HepG2 (cell line): ENCODE data around the gene DCDC2. TPM values are rescaled to one million over a fixed set of nuclear protein-coding genes. Genes with fewer than 3 reads are reported as not detected.

ENCODE experiments used
- FOSL1 ChIP-seq: sonication (generic); formaldehyde crosslinking; IDR thresholded peaks from 2 replicates; pipeline ENCODE4 v1.9.0; 2021; ENCODE audit warnings: missing genetic modification reagents, borderline replicate concordance
- PPARG ChIP-seq: conservative IDR thresholded peaks from 2 replicates; pipeline ENCODE4 v1.6.1; 2016; ENCODE audit warnings: missing biosample characterization, missing genetic modification reagents
- RFXANK ChIP-seq: IDR thresholded peaks from 2 replicates; pipeline ENCODE4 v1.6.1; 2016
- ZBTB7B ChIP-seq: sonication (generic); formaldehyde crosslinking; IDR thresholded peaks from 2 replicates; pipeline ENCODE4 v1.4.0; 2020; ENCODE audit warnings: missing genetic modification reagents
- ZFAT ChIP-seq: sonication (generic); formaldehyde crosslinking; conservative IDR thresholded peaks from 2 replicates; pipeline ENCODE4 v1.8.1; 2023; ENCODE audit warnings: missing genetic modification reagents, inconsistent platforms
- ZFP90 ChIP-seq: sonication (generic); formaldehyde crosslinking; IDR thresholded peaks from 2 replicates; pipeline ENCODE4 v1.8.0; 2022; ENCODE audit warnings: missing genetic modification reagents, mild to moderate bottlenecking, inconsistent platforms, borderline replicate concordance
- ZNF329 ChIP-seq: sonication (generic); formaldehyde crosslinking; IDR thresholded peaks from 2 replicates; pipeline ENCODE4 v1.9.0; 2021; ENCODE audit warnings: low read depth, mild to moderate bottlenecking, missing genetic modification reagents
- ZNF678 ChIP-seq: sonication (generic); formaldehyde crosslinking; IDR thresholded peaks from 2 replicates; pipeline ENCODE4 v1.4.0; 2020; ENCODE audit warnings: mild to moderate bottlenecking, missing genetic modification reagents
- ZNF773 ChIP-seq: sonication (generic); formaldehyde crosslinking; IDR thresholded peaks from 2 replicates; pipeline ENCODE4 v1.4.0; 2020; ENCODE audit warnings: missing genetic modification reagents, borderline replicate concordance
- polyA plus RNA-seq, 8 experiments: library from polyadenylated mRNA; depleted of rRNA in 3 of 8; stranded (reverse) in 7 of 8; unstranded in 1 of 8; fragments of >200 nt; fragmentation: Illumina TruSeq in 4 of 8; extraction: Trizol in 4 of 8; gene quantifications; 2 replicates each; pipeline versions ENCODE4 v1.2.1 to v1.2.3, GENCODE V29; 2011 to 2016; ENCODE audit warnings: low read depth in 4 of 8, missing spikeins in 1 of 8, mixed read lengths in 1 of 8; ENCODE audit not compliant: insufficient read depth in 1 of 8
- total RNA-seq, 5 experiments: library from RNA; depleted of rRNA; stranded (reverse); fragments of >200 nt; fragmentation: Illumina TruSeq; extraction: Trizol; gene quantifications; 2 replicates each; pipeline ENCODE4 v1.2.3, GENCODE V29; 2016; ENCODE audit warnings: low read depth in 1 of 5
- TF ChIP-seq, protein P1 (sequence below): sonication (generic); formaldehyde crosslinking; IDR thresholded peaks from 2 replicates; pipeline ENCODE4 v1.5.1; 2020; ENCODE audit warnings: mild to moderate bottlenecking, missing genetic modification reagents
- TF ChIP-seq, protein P2 (sequence below): sonication (generic); formaldehyde crosslinking; IDR thresholded peaks from 2 replicates; pipeline ENCODE4 v1.5.0; 2020; ENCODE audit warnings: mild to moderate bottlenecking, missing genetic modification reagents, borderline replicate concordance
- TF ChIP-seq, protein P3 (sequence below): sonication (generic); formaldehyde crosslinking; IDR thresholded peaks from 2 replicates; pipeline ENCODE4 v1.8.0; 2022; ENCODE audit warnings: mild to moderate bottlenecking, missing genetic modification reagents, moderate library complexity

DCDC2 gene
- total and polyA plus RNA-seq, 2 of the 13 experiments (the other 11 are each of a cell fraction or from before 2014, with no cell fraction given) = 9.0 to 36.2 TPM

DNA sequence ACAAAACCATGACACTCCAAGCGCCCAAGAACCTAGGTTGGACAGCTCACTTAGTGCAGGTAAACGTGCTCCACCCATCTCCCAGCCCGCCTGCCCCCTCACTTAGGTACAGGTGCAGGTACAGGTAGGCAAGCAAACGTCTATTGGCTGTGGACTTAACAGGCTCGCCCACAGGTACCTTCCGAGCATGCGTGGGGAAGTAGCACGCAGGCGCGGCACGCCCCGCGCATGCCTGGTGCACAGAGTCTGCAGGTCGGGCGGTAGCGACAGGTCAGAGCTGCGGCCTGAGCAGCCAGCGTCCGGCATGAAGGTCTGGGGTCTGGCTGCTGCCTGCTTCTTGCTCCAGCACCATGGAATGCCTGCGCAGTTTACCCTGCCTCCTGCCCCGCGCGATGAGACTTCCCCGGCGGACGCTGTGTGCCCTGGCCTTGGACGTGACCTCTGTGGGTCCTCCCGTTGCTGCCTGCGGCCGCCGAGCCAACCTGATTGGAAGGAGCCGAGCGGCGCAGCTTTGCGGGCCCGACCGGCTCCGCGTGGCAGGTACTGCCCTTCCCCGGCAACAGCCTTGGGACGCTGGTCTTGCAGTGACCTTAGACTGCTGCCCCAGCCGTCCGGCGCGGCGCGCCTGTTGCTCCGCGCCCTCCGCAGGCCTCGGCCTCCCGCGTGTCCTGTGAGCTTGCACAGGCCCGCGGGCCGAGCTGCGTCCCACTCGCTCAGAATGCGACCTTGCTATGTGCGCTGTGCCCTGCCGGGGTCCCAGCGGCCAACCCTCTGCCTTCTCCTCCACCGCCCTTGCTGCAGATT is 45.0 kb upstream of the DCDC2 start, which contains the start of gene MRS2 (continued):
- TF ChIP-seq, protein P1, sequence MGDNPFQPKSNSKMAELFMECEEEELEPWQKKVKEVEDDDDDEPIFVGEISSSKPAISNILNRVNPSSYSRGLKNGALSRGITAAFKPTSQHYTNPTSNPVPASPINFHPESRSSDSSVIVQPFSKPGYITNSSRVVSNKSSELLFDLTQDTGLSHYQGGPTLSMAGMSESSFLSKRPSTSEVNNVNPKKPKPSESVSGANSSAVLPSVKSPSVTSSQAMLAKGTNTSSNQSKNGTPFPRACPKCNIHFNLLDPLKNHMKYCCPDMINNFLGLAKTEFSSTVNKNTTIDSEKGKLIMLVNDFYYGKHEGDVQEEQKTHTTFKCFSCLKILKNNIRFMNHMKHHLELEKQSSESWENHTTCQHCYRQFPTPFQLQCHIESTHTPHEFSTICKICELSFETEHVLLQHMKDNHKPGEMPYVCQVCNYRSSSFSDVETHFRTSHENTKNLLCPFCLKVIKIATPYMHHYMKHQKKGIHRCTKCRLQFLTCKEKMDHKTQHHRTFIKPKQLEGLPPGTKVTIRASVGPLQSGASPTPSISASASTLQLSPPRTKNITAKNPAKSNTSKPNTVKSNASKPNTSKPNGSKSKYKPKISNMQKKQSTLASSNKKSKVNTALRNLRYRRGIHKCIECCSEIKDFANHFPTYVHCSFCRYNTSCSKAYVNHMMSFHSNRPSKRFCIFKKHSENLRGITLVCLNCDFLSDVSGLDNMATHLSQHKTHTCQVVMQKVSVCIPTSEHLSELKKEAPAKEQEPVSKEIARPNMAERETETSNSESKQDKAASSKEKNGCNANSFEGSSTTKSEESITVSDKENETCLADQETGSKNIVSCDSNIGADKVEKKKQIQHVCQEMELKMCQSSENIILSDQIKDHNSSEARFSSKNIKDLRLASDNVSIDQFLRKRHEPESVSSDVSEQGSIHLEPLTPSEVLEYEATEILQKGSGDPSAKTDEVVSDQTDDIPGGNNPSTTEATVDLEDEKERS (CRISPR knock-in tag) = peak; percentile 99
- TF ChIP-seq ZNF773 (CRISPR knock-in tag) (peak; percentile 93; the same call in 1 of the 2 replicates), ZFAT (no peak; the same call in 1 of the 2 replicates), PPARG (CRISPR knock-in tag) (0 out of 2 replicates have a peak, but pooled peaks have one; percentile 13), ZBTB7B (CRISPR knock-in tag) (peak; percentile 54; the same call in 1 of the 2 replicates), ZFP90 (CRISPR knock-in tag) (no peak; the same call in 1 of the 2 replicates), ZNF329 (CRISPR knock-in tag) (peak; percentile 84), RFXANK (no peak; the same call in 1 of the 2 replicates), FOSL1 (CRISPR knock-in tag) (no peak), ZNF678 (CRISPR knock-in tag) (peak; percentile 98)
- TF ChIP-seq, protein P2, sequence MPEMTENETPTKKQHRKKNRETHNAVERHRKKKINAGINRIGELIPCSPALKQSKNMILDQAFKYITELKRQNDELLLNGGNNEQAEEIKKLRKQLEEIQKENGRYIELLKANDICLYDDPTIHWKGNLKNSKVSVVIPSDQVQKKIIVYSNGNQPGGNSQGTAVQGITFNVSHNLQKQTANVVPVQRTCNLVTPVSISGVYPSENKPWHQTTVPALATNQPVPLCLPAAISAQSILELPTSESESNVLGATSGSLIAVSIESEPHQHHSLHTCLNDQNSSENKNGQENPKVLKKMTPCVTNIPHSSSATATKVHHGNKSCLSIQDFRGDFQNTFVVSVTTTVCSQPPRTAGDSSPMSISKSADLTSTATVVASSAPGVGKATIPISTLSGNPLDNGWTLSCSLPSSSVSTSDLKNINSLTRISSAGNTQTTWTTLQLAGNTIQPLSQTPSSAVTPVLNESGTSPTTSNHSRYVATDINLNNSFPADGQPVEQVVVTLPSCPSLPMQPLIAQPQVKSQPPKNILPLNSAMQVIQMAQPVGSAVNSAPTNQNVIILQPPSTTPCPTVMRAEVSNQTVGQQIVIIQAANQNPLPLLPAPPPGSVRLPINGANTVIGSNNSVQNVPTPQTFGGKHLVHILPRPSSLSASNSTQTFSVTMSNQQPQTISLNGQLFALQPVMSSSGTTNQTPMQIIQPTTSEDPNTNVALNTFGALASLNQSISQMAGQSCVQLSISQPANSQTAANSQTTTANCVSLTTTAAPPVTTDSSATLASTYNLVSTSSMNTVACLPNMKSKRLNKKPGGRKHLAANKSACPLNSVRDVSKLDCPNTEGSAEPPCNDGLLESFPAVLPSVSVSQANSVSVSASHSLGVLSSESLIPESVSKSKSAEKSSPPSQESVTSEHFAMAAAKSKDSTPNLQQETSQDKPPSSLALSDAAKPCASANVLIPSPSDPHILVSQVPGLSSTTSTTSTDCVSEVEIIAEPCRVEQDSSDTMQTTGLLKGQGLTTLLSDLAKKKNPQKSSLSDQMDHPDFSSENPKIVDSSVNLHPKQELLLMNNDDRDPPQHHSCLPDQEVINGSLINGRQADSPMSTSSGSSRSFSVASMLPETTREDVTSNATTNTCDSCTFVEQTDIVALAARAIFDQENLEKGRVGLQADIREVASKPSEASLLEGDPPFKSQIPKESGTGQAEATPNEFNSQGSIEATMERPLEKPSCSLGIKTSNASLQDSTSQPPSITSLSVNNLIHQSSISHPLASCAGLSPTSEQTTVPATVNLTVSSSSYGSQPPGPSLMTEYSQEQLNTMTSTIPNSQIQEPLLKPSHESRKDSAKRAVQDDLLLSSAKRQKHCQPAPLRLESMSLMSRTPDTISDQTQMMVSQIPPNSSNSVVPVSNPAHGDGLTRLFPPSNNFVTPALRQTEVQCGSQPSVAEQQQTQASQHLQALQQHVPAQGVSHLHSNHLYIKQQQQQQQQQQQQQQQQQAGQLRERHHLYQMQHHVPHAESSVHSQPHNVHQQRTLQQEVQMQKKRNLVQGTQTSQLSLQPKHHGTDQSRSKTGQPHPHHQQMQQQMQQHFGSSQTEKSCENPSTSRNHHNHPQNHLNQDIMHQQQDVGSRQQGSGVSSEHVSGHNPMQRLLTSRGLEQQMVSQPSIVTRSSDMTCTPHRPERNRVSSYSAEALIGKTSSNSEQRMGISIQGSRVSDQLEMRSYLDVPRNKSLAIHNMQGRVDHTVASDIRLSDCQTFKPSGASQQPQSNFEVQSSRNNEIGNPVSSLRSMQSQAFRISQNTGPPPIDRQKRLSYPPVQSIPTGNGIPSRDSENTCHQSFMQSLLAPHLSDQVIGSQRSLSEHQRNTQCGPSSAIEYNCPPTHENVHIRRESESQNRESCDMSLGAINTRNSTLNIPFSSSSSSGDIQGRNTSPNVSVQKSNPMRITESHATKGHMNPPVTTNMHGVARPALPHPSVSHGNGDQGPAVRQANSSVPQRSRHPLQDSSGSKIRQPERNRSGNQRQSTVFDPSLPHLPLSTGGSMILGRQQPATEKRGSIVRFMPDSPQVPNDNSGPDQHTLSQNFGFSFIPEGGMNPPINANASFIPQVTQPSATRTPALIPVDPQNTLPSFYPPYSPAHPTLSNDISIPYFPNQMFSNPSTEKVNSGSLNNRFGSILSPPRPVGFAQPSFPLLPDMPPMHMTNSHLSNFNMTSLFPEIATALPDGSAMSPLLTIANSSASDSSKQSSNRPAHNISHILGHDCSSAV (CRISPR knock-in tag) = no peak
- TF ChIP-seq, protein P3, sequence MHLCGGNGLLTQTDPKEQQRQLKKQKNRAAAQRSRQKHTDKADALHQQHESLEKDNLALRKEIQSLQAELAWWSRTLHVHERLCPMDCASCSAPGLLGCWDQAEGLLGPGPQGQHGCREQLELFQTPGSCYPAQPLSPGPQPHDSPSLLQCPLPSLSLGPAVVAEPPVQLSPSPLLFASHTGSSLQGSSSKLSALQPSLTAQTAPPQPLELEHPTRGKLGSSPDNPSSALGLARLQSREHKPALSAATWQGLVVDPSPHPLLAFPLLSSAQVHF = peak; percentile 77; the same call in 1 of the 2 replicates
